Measurements from ENCODE around the gene POU4F1. TPM values are rescaled to one million over a fixed set of nuclear protein-coding genes. Genes with fewer than 3 reads are reported as not detected.

POU4F1 gene
- total and polyA plus RNA-seq, 4 donors = 1.6 to 16.8 (median 13.7) TPM

DNA sequence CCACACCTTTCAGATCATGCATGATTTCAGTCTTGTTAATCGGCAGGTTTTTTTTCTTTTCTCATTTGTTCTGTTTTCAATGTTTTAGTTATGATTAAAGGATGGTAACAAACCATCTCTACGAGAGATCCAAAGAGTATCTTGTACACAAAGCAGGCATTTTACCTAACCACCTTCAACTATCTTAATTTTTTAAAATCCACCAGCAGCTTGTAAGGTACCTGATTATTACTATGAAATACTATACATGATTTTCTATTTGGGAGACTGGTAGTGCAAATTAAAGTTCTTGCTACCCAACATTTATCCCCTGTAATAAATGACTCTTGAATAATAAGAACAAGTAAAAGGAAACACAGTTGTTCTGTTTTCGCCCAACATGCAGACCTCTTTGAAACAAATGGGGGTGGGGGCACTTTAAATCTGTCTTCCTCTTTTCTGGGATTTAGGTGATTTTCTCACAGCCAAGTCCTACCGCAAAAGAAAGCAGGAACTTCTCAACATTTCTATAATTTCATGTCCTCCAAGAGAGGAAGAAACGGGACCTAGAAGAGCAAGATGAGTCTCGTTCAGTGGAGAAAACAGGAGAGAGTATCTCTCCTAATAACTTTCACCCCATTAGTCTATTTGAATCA lies 3.6 kb downstream of the POU4F1 start:
- no peak overlapping the region for H3K27ac ChIP-seq (ENCODE audit: low read depth, low read length)
- H3K36me3 ChIP-seq (ENCODE audit: control insufficient read depth, insufficient read depth, low read length) = no peaks in the 10 kb centered on the region
- no peaks in the 10 kb centered on the region for H3K9me3 ChIP-seq (ENCODE audit: control insufficient read depth, insufficient read depth, low read length)
- peaks cover 96% of the 10 kb centered on the region for H3K27me3 ChIP-seq (ENCODE audit: control insufficient read depth, insufficient read depth, low read length)
- H3K4me3 ChIP-seq (ENCODE audit: low read depth, low read length) = no peak overlapping the region
- peaks cover 39% of the 10 kb centered on the region for H3K4me1 ChIP-seq (ENCODE audit: control insufficient read depth, insufficient read depth, low read length)
- WGBS (ENCODE audit: insufficient coverage) = no CpG with 5 or more reads among the region's 6 CpGs
- DNase-seq (ENCODE audit: low read depth in 4 of 6, low spot score in 6 of 6) = peak in 1 of 6 donors; percentile 48

DNA sequence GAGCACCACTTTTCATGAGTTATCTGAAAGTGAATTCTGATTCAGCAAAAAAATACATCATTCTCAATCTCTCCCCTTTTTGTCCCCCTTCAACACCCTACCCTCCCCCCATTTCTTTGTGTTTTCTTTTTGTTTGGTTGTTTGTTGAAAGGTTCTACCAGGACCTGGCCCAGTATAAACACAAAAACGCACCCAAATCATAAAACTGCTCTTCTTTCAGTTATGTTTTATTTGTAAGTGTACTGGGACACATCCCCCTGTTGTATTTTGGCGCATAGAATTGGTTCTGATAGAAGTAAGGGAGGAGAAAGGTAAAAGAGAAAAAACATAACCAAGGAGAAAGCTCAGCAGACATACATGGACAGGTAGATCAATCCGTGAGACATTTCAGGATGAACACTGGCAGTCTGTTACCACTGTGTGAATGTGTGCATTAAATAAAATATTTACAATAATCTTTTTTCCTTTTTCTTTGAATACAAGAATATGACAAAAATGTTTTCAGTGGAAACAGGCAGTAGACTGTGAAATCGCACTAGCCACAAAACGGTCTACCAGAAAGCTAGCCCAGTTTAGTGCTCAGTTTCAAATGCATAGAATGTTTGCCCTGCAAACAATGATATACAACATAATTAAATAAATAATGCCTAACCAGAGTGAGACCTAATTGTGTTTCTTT lies 4.2 kb downstream of the POU4F1 start:
- peak in 2 of 6 donors; percentile 45 to 54 for DNase-seq (ENCODE audit: low read depth in 4 of 6, low spot score in 6 of 6)
- H3K4me1 ChIP-seq (ENCODE audit: control insufficient read depth, insufficient read depth, low read length) = peaks cover 39% of the 10 kb centered on the region
- no peak overlapping the region for H3K4me3 ChIP-seq (ENCODE audit: low read depth, low read length)
- no CpG with 5 or more reads among the region's 5 CpGs for WGBS (ENCODE audit: insufficient coverage)
- no peaks in the 10 kb centered on the region for H3K36me3 ChIP-seq (ENCODE audit: control insufficient read depth, insufficient read depth, low read length)
- no peak overlapping the region for H3K27ac ChIP-seq (ENCODE audit: low read depth, low read length)
- no peaks in the 10 kb centered on the region for H3K9me3 ChIP-seq (ENCODE audit: control insufficient read depth, insufficient read depth, low read length)
- H3K27me3 ChIP-seq (ENCODE audit: control insufficient read depth, insufficient read depth, low read length) = peaks cover 96% of the 10 kb centered on the region

DNA sequence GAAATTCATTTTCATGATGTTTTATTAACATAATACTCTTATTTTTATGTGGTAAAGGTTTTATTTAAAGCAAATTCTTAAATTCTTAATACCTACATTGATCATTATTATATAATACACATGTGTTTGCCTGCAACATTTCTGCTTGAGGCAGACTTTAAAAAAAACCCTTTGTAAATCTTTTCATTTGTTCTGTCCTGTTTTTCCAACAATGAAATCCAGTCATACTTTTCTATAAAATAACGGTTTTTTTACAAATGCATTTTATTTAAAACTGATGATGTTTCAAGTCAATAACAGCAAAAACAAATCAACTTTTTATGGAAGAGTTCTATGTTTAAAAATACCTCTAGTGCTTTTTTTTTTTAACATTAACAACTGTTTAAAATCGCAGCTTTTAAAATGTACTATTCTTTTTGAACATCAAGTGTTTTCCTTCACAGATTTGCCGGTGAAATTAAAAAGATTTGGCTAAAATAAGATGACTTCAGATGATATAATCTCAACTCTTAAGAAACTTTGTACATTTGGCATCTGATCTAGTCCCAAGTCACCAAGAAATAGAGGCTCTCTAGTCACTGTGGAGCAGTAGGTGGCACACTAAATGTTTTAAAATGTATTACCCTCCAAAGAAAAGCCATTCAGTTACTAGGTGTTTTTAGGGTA lies 5.1 kb downstream of the POU4F1 start:
- peaks cover 34% of the 10 kb centered on the region for H3K4me1 ChIP-seq (ENCODE audit: control insufficient read depth, insufficient read depth, low read length)
- H3K27me3 ChIP-seq (ENCODE audit: control insufficient read depth, insufficient read depth, low read length) = peaks cover 96% of the 10 kb centered on the region
- peak in 1 of 6 donors; percentile 43 for DNase-seq (ENCODE audit: low read depth in 4 of 6, low spot score in 6 of 6)
- no CpG with 5 or more reads among the region's 3 CpGs for WGBS (ENCODE audit: insufficient coverage)
- H3K9me3 ChIP-seq (ENCODE audit: control insufficient read depth, insufficient read depth, low read length) = no peaks in the 10 kb centered on the region
- no peak overlapping the region for H3K4me3 ChIP-seq (ENCODE audit: low read depth, low read length)
- H3K27ac ChIP-seq (ENCODE audit: low read depth, low read length) = no peak overlapping the region
- H3K36me3 ChIP-seq (ENCODE audit: control insufficient read depth, insufficient read depth, low read length) = no peaks in the 10 kb centered on the region

DNA sequence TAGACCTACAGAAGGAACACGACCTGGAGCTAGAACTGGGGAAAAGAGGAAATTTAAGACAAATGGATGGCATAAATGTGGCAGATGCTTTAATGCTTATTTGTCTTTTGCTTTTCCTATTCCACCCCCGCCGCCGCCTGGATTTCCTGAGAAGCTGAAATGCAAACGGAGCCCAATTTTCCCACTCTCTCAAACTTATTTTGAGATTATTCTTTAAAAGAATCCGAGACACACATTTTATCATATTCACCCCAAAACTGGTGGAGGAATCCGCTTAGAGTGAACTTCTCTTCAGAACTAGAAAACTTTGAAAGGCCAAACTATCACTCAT lies 5.8 kb downstream of the POU4F1 start:
- Histone ChIP-seq H3K9me3 (ENCODE audit: control insufficient read depth, insufficient read depth, low read length) (no peaks in the 10 kb centered on the region), H3K4me1 (ENCODE audit: control insufficient read depth, insufficient read depth, low read length) (peaks cover 30% of the 10 kb centered on the region), H3K27ac (ENCODE audit: low read depth, low read length) (no peak overlapping the region), H3K27me3 (ENCODE audit: control insufficient read depth, insufficient read depth, low read length) (peaks cover 96% of the 10 kb centered on the region), H3K36me3 (ENCODE audit: control insufficient read depth, insufficient read depth, low read length) (no peaks in the 10 kb centered on the region), H3K4me3 (ENCODE audit: low read depth, low read length) (no peak overlapping the region)
- DNase-seq (ENCODE audit: low read depth in 4 of 6, low spot score in 6 of 6) = peak in 1 of 6 donors; percentile 55
- WGBS (ENCODE audit: insufficient coverage) = no CpG with 5 or more reads among the region's 7 CpGs

DNA sequence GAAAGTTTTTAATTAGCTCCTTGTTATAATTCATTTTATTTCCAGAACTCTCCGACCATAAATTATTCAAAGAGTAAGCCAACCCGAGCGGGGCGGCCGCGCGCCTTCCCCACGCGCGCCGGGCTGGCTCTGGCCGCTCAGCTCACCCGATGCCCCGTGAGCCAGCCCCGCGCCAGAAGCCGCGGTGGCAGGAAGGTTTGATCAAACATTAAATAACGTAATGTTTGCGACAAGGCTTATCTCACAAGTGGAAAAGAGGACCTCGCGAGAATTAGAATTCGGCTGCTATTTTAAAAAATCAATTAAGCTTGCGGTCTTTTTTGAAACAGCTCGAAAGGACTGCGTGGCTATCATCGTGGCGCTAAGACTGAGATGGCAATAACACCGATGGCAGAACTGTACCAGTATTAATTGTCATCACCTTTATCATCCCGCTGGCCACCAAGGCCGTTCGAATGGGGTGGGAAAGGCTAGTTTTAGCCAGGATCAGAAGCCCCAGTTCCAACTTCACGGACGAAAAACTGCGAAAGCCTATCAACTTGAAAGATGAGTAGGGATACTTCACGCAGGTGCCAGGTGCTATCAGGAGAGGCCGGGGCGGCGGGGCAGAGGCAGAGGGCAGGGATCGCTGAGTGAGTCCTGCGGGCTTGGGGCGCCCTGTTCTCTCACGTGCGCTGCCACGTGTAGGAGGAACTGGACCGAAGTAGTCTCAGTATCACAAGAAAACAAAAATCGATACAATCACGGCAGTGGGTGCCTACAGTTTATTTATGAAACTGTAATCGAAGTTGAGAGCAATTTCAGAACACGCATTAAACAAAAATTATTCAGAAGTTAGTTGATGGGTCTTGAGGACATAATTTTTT lies 6.4 kb downstream of the POU4F1 start:
- Histone ChIP-seq H3K4me3 (ENCODE audit: low read depth, low read length) (no peak overlapping the region), H3K27ac (ENCODE audit: low read depth, low read length) (no peak overlapping the region), H3K4me1 (ENCODE audit: control insufficient read depth, insufficient read depth, low read length) (peaks cover 26% of the 10 kb centered on the region), H3K27me3 (ENCODE audit: control insufficient read depth, insufficient read depth, low read length) (peaks cover 97% of the 10 kb centered on the region), H3K36me3 (ENCODE audit: control insufficient read depth, insufficient read depth, low read length) (no peaks in the 10 kb centered on the region), H3K9me3 (ENCODE audit: control insufficient read depth, insufficient read depth, low read length) (no peaks in the 10 kb centered on the region)
- 6% methylated on average over 35 of the region's 50 CpGs for WGBS (ENCODE audit: insufficient coverage)
- DNase-seq (ENCODE audit: low read depth in 4 of 6, low spot score in 6 of 6) = peak in 3 of 6 donors; percentile 41 to 65 (median 58)

DNA sequence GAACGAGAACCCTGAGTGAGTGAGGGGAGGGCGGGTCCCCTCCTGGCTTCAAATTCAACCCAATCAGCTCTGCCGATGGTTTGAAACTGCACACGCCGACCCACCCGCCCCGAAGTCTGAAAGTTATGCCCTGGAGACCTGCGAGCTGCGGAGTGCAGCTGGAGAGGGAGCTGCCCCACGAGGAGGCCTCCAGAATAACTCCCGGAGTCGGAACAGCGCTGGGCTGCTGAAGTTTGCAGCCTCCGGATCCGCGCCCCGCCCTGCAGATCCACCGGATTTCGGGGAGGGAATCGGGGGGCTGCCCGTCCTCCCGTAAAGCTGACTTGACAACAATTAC lies 7.0 kb downstream of the POU4F1 start:
- DNase-seq (ENCODE audit: low read depth in 4 of 6, low spot score in 6 of 6) = peak in 1 of 6 donors; percentile 69
- Histone ChIP-seq H3K9me3 (ENCODE audit: control insufficient read depth, insufficient read depth, low read length) (no peaks in the 10 kb centered on the region), H3K4me3 (ENCODE audit: low read depth, low read length) (peak overlapping the region; percentile 16), H3K27me3 (ENCODE audit: control insufficient read depth, insufficient read depth, low read length) (peaks cover 95% of the 10 kb centered on the region), H3K4me1 (ENCODE audit: control insufficient read depth, insufficient read depth, low read length) (peaks cover 22% of the 10 kb centered on the region), H3K36me3 (ENCODE audit: control insufficient read depth, insufficient read depth, low read length) (no peaks in the 10 kb centered on the region), H3K27ac (ENCODE audit: low read depth, low read length) (no peak overlapping the region)
- 3% methylated on average over 15 of the region's 22 CpGs for WGBS (ENCODE audit: insufficient coverage)

DNA sequence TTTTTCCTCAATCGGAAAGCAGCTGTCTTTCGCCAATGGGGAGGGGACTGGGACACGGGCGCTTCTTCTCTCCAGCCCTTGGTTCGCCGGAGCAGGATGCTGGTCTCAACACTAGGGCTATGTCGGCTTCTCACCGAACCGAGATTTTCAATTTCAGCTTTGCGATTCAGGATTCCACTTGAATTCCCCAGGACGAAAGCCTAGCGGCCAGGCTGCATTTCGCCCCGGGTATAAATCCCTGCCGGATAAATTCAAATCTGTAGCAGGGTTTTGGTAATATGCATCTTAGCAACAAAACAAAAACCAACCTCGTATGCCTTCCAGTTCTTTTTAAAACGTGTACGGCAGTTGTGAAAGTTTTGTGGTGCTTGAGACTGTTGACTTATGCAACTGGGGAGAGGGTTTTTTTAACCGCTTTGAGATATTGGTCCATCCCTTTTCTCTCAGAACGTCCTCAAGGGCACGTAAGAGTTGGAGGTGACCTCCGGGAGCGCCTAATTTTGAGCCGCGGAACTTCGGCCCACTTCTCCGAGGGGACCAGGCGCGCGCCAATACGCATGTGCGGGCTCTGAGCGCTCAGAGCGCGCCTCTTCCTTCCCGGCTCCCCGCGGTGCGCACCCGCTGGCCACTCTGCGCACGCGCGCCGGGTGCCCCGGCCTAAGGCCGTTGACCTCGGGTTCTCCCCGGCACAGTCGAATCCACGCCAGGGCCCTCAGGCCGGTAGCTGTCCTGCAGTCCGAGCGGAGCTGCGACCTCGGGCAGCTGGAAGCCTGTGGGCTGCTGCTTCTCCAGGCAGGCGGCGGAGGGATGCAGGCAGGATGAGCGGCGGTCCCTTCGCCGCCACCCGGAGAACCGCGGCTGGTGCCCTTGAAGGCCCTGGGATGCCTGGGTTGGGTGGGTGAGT lies 7.6 kb downstream of the POU4F1 start:
- Histone ChIP-seq H3K36me3 (ENCODE audit: control insufficient read depth, insufficient read depth, low read length) (no peaks in the 10 kb centered on the region), H3K4me3 (ENCODE audit: low read depth, low read length) (peak overlapping the region; percentile 16), H3K4me1 (ENCODE audit: control insufficient read depth, insufficient read depth, low read length) (peaks cover 18% of the 10 kb centered on the region), H3K27me3 (ENCODE audit: control insufficient read depth, insufficient read depth, low read length) (peaks cover 90% of the 10 kb centered on the region), H3K27ac (ENCODE audit: low read depth, low read length) (no peak overlapping the region), H3K9me3 (ENCODE audit: control insufficient read depth, insufficient read depth, low read length) (no peaks in the 10 kb centered on the region)
- peak in 2 of 6 donors; percentile 42 to 57 for DNase-seq (ENCODE audit: low read depth in 4 of 6, low spot score in 6 of 6)
- 3% methylated on average over 56 of the region's 65 CpGs for WGBS (ENCODE audit: insufficient coverage)

DNA sequence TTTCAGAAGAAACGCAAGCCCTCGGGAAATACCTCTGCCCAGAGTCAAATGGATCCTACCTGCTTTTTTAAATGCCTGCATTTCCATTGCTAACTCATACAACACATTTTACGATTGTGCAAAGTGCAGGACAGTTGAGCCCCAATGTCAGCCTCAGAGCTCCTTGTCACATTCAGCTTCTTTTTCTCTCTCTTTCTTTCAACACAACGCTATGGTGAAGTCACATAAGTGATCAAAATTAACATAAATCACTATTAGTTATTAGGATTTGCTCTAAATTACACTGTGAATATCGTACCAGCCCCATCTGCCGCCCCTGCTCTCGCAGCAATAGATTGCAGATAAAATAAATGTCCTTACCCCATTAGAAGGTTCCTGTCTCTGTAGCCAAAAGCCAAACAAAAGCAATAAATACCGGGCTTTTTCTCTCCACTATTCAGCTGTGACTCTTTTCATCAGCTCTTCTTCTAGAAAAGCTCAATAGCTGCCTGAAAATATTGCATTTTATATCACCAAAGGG lies 8.8 kb downstream of the POU4F1 start:
- Histone ChIP-seq H3K36me3 (ENCODE audit: control insufficient read depth, insufficient read depth, low read length) (no peaks in the 10 kb centered on the region), H3K9me3 (ENCODE audit: control insufficient read depth, insufficient read depth, low read length) (no peaks in the 10 kb centered on the region), H3K4me3 (ENCODE audit: low read depth, low read length) (no peak overlapping the region), H3K4me1 (ENCODE audit: control insufficient read depth, insufficient read depth, low read length) (peaks cover 18% of the 10 kb centered on the region), H3K27ac (ENCODE audit: low read depth, low read length) (no peak overlapping the region), H3K27me3 (ENCODE audit: control insufficient read depth, insufficient read depth, low read length) (peaks cover 88% of the 10 kb centered on the region)
- 21% methylated on average over 7 of the region's 8 CpGs for WGBS (ENCODE audit: insufficient coverage)
- DNase-seq (ENCODE audit: low read depth in 4 of 6, low spot score in 6 of 6) = peak in 1 of 6 donors; percentile 62

Measured in spinal cord (tissue), 10 donors.